K562 (cell line): Measurements from ENCODE around the gene PRR15L. TPM values are rescaled to one million over a fixed set of nuclear protein-coding genes. Genes with fewer than 3 reads are reported as not detected.

ENCODE experiments used
- ATAC-seq: fragments of 200-7000 bp; cut with Tn5 transposase; 3 replicates; pipeline ENCODE4 v1.9.1; 2020; ENCODE audit warnings: moderate library complexity
- BruUV-seq: library from RNA; stranded (reverse); fragments of 400-500 nt; replicated peaks from 2 replicates; lab custom pipeline; 2021; lab: Mats Ljungman, UMichigan
- CTCF ChIA-PET: fragments of 300-600 bp; formaldehyde crosslinking; extraction: SDS; loops from one replicate; lab custom pipeline; 2021; ENCODE audit warnings: low intra/inter-chr PET ratio; lab: Yijun Ruan, JAX
- POLR2A ChIA-PET: fragments of 300-600, 350-650 bp; sonication (Branson Sonifier 250); formaldehyde crosslinking; extraction: SDS; loops from one replicate; lab custom pipeline; 2021; ENCODE audit warnings: antibody characterized with exemption, inconsistent platforms; lab: Yijun Ruan, JAX
- DNase-seq, 4 experiments: peaks; one replicate each; pipeline versions ENCODE4 v3.0.0 to v3.0.0-alpha.2; 2011 to 2018; ENCODE audit warnings: low spot score in 3 of 4, mixed read lengths in 3 of 4; ENCODE audit errors: extremely low read depth in 1 of 4
- FAIRE-seq: peaks from 2 replicates; lab custom pipeline; 2011; peaks lifted over from hg19 to GRCh38; lab: Jason Lieb, UNC
- H2AFZ ChIP-seq: 2 replicates; pipeline ENCODE4 v1.6.0; 2011; ENCODE audit warnings: low read depth, low read length, control low read depth, inconsistent platforms
- H3K27ac ChIP-seq: fragments of 200-600 bp; 3 replicates; pipeline ENCODE4 v1.8.0; 2011; ENCODE audit warnings: low read depth, mild to moderate bottlenecking, control low read depth, inconsistent platforms, low read length, moderate library complexity, mixed read lengths; ENCODE audit errors: extremely low read depth
- H3K27me3 ChIP-seq, 2 experiments: fragments of 300-600 bp in 1 of 2; 2 replicates in 1 of 2; 3 replicates in 1 of 2; pipeline versions ENCODE4 v1.6.0 to v1.8.0; 2011; ENCODE audit warnings: inconsistent platforms in 2 of 2, low read length in 2 of 2, mild to moderate bottlenecking in 1 of 2, mixed read lengths in 1 of 2, moderate library complexity in 1 of 2; ENCODE audit not compliant: control insufficient read depth in 2 of 2, insufficient read depth in 2 of 2
- H3K36me3 ChIP-seq: fragments of 300-600 bp; 3 replicates; pipeline ENCODE4 v1.8.0; 2011; ENCODE audit warnings: mild to moderate bottlenecking, low read length, inconsistent platforms; ENCODE audit not compliant: control insufficient read depth, insufficient read depth
- H3K4me1 ChIP-seq, 2 experiments: fragments of 200-600 bp in 1 of 2; replicated peaks in 1 of 2; 2 replicates in 1 of 2; 3 replicates in 1 of 2; pipeline versions ENCODE4 v1.5.1 to v1.8.0; 2011; ENCODE audit warnings: inconsistent platforms in 2 of 2, low read length in 2 of 2, mild to moderate bottlenecking in 1 of 2, mixed read lengths in 1 of 2, moderate library complexity in 1 of 2; ENCODE audit not compliant: control insufficient read depth in 2 of 2, insufficient read depth in 2 of 2
- H3K4me2 ChIP-seq: 2 replicates; pipeline ENCODE4 v1.6.1; 2011; ENCODE audit warnings: low read length, control low read depth, inconsistent platforms, mixed read lengths; ENCODE audit not compliant: insufficient read depth
- H3K4me3 ChIP-seq: fragments of 200-600 bp; sonication (generic), shearing (Covaris generic); 2 replicates; pipeline ENCODE4 v1.5.1; 2016; ENCODE audit warnings: control low read depth, inconsistent platforms
- H3K79me2 ChIP-seq: fragments of 200-600 bp; 3 replicates; pipeline ENCODE4 v1.8.0; 2011; ENCODE audit warnings: low read length, inconsistent platforms; ENCODE audit not compliant: control insufficient read depth, insufficient read depth
- H3K9ac ChIP-seq, 2 experiments: 2 replicates each; pipeline versions ENCODE4 v1.6.0 to v1.6.1; 2011; ENCODE audit warnings: low read depth in 2 of 2, low read length in 2 of 2, control low read depth in 1 of 2, inconsistent platforms in 1 of 2, mild to moderate bottlenecking in 1 of 2, mixed read lengths in 1 of 2; ENCODE audit not compliant: insufficient read depth in 1 of 2
- H3K9me1 ChIP-seq: one replicate; pipeline ENCODE4 v1.6.0; 2011; ENCODE audit warnings: inconsistent platforms, mild to moderate bottlenecking, low read length, moderate library complexity; ENCODE audit not compliant: control insufficient read depth, insufficient read depth
- H3K9me3 ChIP-seq: replicated peaks from 2 replicates; pipeline ENCODE4 v1.5.1; 2011; ENCODE audit warnings: low read depth, low read length, inconsistent platforms; ENCODE audit not compliant: control insufficient read depth, insufficient read depth
- H4K20me1 ChIP-seq: replicated peaks from 2 replicates; pipeline ENCODE4 v1.6.1; 2011; ENCODE audit warnings: low read length, inconsistent platforms, mixed read lengths; ENCODE audit not compliant: control insufficient read depth, insufficient read depth
- HNRNPLL ChIP-seq: fragments of 200-400 bp; formaldehyde crosslinking; IDR thresholded peaks from 2 replicates; pipeline ENCODE4 v1.6.1; 2017; ENCODE audit warnings: low read length, low read depth, mild to moderate bottlenecking; ENCODE audit not compliant: poor library complexity, severe bottlenecking
- MEF2A ChIP-seq: IDR thresholded peaks from 2 replicates; pipeline ENCODE4 v1.6.1; 2011; ENCODE audit warnings: low read depth, mild to moderate bottlenecking, low read length, moderate library complexity; ENCODE audit not compliant: control insufficient read depth
- NFIC ChIP-seq: fragments of 450-650 bp; IDR thresholded peaks from 2 replicates; pipeline ENCODE4 v1.6.1; 2017; ENCODE audit warnings: mild to moderate bottlenecking, inconsistent platforms
- PTTG1 ChIP-seq: fragments of 450-650 bp; IDR thresholded peaks from 2 replicates; pipeline ENCODE4 v1.6.1; 2016; ENCODE audit warnings: low read depth, mild to moderate bottlenecking, missing genetic modification characterization, missing compliant biosample characterization
- SMARCC2 ChIP-seq: fragments of 450-650 bp; IDR thresholded peaks from 2 replicates; pipeline ENCODE4 v1.6.1; 2017; ENCODE audit warnings: antibody characterized with exemption, moderate library complexity, mild to moderate bottlenecking, low read depth
- ZNF3 ChIP-seq: fragments of 250-450 bp; sonication (Bioruptor Pico); IDR thresholded peaks from 2 replicates; pipeline ENCODE4 v1.5.0; 2021; ENCODE audit warnings: mild to moderate bottlenecking, moderate library complexity
- WGBS: fragments of 100-300 bp; shearing (Covaris generic); methylation state at CpG from one replicate; pipeline ENCODE4 v1.1.6; 2016; ENCODE audit warnings: low coverage, mixed read lengths; ENCODE audit not compliant: insufficient coverage; ENCODE audit errors: missing lambda C conversion rate; 5-methylcytosine and 5-hydroxymethylcytosine counted together
- in situ Hi-C: fragments of 300-500 bp; cut with MboI; formaldehyde crosslinking; loops from 4 replicates; pipeline ENCODE4 v1.15.0; 2018; ENCODE audit warnings: inconsistent platforms, mixed read lengths
- intact Hi-C: fragments of 100-400 bp; cut with micrococcal nuclease; formaldehyde crosslinking; loops from 2 replicates; pipeline ENCODE4 v1.14.2; 2022
- polyA plus RNA-seq, 8 experiments: library from polyadenylated mRNA; depleted of rRNA in 4 of 8; stranded (reverse) in 5 of 8; unstranded in 3 of 8; fragments of >200 nt; fragmentation: Nextera tagmentation in 2 of 8; fragmentation: Illumina TruSeq in 1 of 8; extraction: Ambion mirVana in 2 of 8; extraction: Trizol in 1 of 8; gene quantifications; 2 replicates each; pipeline versions ENCODE4 v1.2.1 to v1.2.3, GENCODE V29; 2011 to 2014; ENCODE audit warnings: inconsistent platforms in 1 of 8, missing spikeins in 1 of 8
- total RNA-seq, 7 experiments: library from RNA; depleted of rRNA in 6 of 7; stranded (reverse); fragments of >200 nt in 6 of 7; fragmentation: Illumina TruSeq in 2 of 7; extraction: Trizol in 2 of 7; gene quantifications; 2 replicates each; pipeline versions ENCODE4 v1.2.1 to v1.2.3, GENCODE V29; 2011 to 2021; ENCODE audit warnings: low replicate concordance in 1 of 7

PRR15L gene
- total and polyA plus RNA-seq, 9 of the 15 experiments (the other 6 are each of a cell fraction or from before 2014, with no cell fraction given), result 0.03 TPM; not detected in 8

GRCh38 chr17:47952171-47953021, 5.3 kb downstream of the PRR15L start:
- intact Hi-C loops, result no loop called here
- in situ Hi-C loops, result loop anchor here (5.0 kb wide), 1 partner anchor 65 kb away; no protein-coding TSS in a partner anchor
- Histone ChIP-seq H3K79me2 (no peaks in the 10 kb centered on the region), H3K36me3 (peaks cover 26% of the 10 kb centered on the region), H3K9ac (no peak overlapping the region; a peak in 1 of 4 replicates), H3K27me3 (no peaks in the 10 kb centered on the region), H2AFZ (no peak overlapping the region)
- FAIRE-seq, result no peak
- TF ChIP-seq ZNF3 (CRISPR knock-in tag) (no peak), NFIC (peak; percentile 47; the same call in 1 of the 2 replicates), PTTG1 (tag) (no peak), SMARCC2 (no peak), MEF2A (no peak), HNRNPLL (no peak)
- TF ChIP-seq, all 486 proteins: peak for 1
- no peak overlapping the region for H3K4me3 ChIP-seq
- H4K20me1 ChIP-seq, result no peaks in the 10 kb centered on the region
- POLR2A ChIA-PET, result interaction anchor here (0.9 to 2.5 kb wide), 3 partner anchors 11 to 66 kb away, joined by 3 to 12 read pairs (median 3); partner anchors contain the start of gene PNPO
- DNase-seq, result no peak
- ATAC-seq, result no peak
- H3K4me1 ChIP-seq, result peaks cover 10 to 13% of the 10 kb centered on the region in 2 experiments
- WGBS, result 75% methylated on average over 12 of the region's 12 CpGs
- H3K9me3 ChIP-seq, result no peaks in the 10 kb centered on the region
- H3K4me2 ChIP-seq, result no peak overlapping the region
- no TSS peak for BruUV-seq
- CTCF ChIA-PET, result no interaction called here
- H3K27ac ChIP-seq, result no peak overlapping the region; the same call in 2 of the 3 replicates
- no peaks in the 10 kb centered on the region for H3K9me1 ChIP-seq
